Thymus (tissue), 14 donors: ENCODE measurements around the gene ELF1. TPM values are rescaled to one million over a fixed set of nuclear protein-coding genes. Genes with fewer than 3 reads are reported as not detected.

Experiments used
- DNase-seq, 9 donors: peaks; one replicate each; pipeline ENCODE4 v3.0.0-alpha.2; 2013; ENCODE audit warnings: low spot score in 9 of 9, low read depth in 6 of 9, missing footprints in 1 of 9
- H3K27ac ChIP-seq, 2 donors: one replicate each; pipeline ENCODE4 v1.5.1; 2013; ENCODE audit warnings: control low read depth in 1 of 2, low read depth in 1 of 2, low read length in 1 of 2, mild to moderate bottlenecking in 1 of 2, moderate library complexity in 1 of 2
- H3K27me3 ChIP-seq, 2 donors: one replicate each; pipeline ENCODE4 v1.5.1; 2013; ENCODE audit warnings: low read length in 1 of 2; ENCODE audit not compliant: control insufficient read depth in 2 of 2, insufficient read depth in 1 of 2
- H3K36me3 ChIP-seq, 2 donors: one replicate each; pipeline ENCODE4 v1.5.1; 2013; ENCODE audit warnings: low read length in 1 of 2, mild to moderate bottlenecking in 1 of 2, moderate library complexity in 1 of 2; ENCODE audit not compliant: control insufficient read depth in 2 of 2, insufficient read depth in 2 of 2
- H3K4me1 ChIP-seq, 2 donors: one replicate each; pipeline ENCODE4 v1.5.1; 2013; ENCODE audit warnings: low read length in 2 of 2; ENCODE audit not compliant: control insufficient read depth in 2 of 2, insufficient read depth in 2 of 2
- H3K4me3 ChIP-seq, 2 donors: one replicate each; pipeline ENCODE4 v1.5.1; 2013; ENCODE audit warnings: low read length in 2 of 2, control low read depth in 1 of 2, mild to moderate bottlenecking in 1 of 2
- H3K9me3 ChIP-seq, 2 donors: one replicate each; pipeline ENCODE4 v1.5.1; 2013; ENCODE audit warnings: low read length in 1 of 2, mild to moderate bottlenecking in 1 of 2; ENCODE audit not compliant: control insufficient read depth in 2 of 2, insufficient read depth in 1 of 2
- WGBS: extraction: QIAGEN DNeasy Blood & Tissue Kit; methylation state at CpG from one replicate; pipeline ENCODE4 v1.1.7; 2013; 5-methylcytosine and 5-hydroxymethylcytosine counted together
- long read RNA-seq, 10 donors: transcript quantifications; one replicate each; lab custom pipeline, GENCODE V29; 2026
- polyA plus RNA-seq: library from polyadenylated mRNA; stranded (reverse); fragments of 200-250 nt; gene quantifications from one replicate; pipeline ENCODE4 v1.2.3, GENCODE V29; 2013
- total RNA-seq: library from RNA; stranded (reverse); fragments of 120-200 nt; gene quantifications from one replicate; pipeline ENCODE4 v1.2.4, GENCODE V29; 2013
- donor health status: healthy.

Gene ELF1
- total RNA-seq (89.3 TPM), polyA plus RNA-seq (64.2 TPM)
- long read RNA-seq, donor 1, partial matches to known transcripts: 0 of 1 reads
- long read RNA-seq, donor 1, other reads (novel, unspliced or antisense): 0 of 1 reads
- long read RNA-seq, donor 2: 0 reads
- long read RNA-seq, donor 3, transcript ELF1-201 (9 exons, 3,566 nt): major isoform, 9 of 47 reads
- long read RNA-seq, donor 3, partial matches to known transcripts: 35 of 47 reads
- long read RNA-seq, donor 3, other reads (novel, unspliced or antisense): 0 of 47 reads
- long read RNA-seq, donor 4, partial matches to known transcripts: 37 of 47 reads
- long read RNA-seq, donor 4, other reads (novel, unspliced or antisense): 7 of 47 reads
- long read RNA-seq, donor 5, transcript ELF1-205 (9 exons, 2,116 nt): major isoform, 5 of 275 reads
- long read RNA-seq, donor 5, transcript ELF1-201 (9 exons, 3,566 nt): major isoform, 5 of 275 reads
- long read RNA-seq, donor 5, partial matches to known transcripts: 224 of 275 reads
- long read RNA-seq, donor 5, other reads (novel, unspliced or antisense): 40 of 275 reads
- long read RNA-seq, donor 6, partial matches to known transcripts: 48 of 86 reads
- long read RNA-seq, donor 6, other reads (novel, unspliced or antisense): 34 of 86 reads
- long read RNA-seq, donor 7, transcript ELF1-201 (9 exons, 3,566 nt): major isoform, 6 of 58 reads
- long read RNA-seq, donor 7, partial matches to known transcripts: 51 of 58 reads
- long read RNA-seq, donor 7, other reads (novel, unspliced or antisense): 0 of 58 reads
- long read RNA-seq, donor 8, partial matches to known transcripts: 13 of 17 reads
- long read RNA-seq, donor 8, other reads (novel, unspliced or antisense): 0 of 17 reads
- long read RNA-seq, donor 9, transcript ELF1-201 (9 exons, 3,566 nt): major isoform, 5 of 24 reads
- long read RNA-seq, donor 9, partial matches to known transcripts: 17 of 24 reads
- long read RNA-seq, donor 9, other reads (novel, unspliced or antisense): 0 of 24 reads
- long read RNA-seq, donor 10, partial matches to known transcripts: 35 of 38 reads
- long read RNA-seq, donor 10, other reads (novel, unspliced or antisense): 0 of 38 reads

DNA sequence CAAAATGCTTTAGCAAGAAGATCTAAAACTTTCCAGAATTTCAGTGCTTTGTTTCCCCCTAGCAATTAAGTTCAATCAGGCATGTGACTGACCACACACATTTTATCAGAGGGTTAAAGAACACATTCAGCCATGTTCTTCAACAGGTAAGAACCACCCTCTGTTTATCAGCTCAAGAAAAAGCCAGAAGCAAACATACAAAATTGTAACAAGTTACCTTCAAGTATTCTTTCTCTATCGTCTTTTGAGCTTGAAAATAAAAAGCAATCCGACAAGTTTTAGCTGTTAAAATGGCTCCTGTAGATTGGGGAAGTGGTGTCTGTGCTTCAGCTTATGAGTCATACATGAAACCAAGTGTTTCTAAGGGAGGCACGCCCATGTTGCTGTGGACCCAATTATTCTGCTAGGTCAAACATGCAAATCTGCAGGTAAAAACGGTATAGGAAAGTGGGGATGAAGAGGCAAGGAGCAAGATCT lies at the start of gene ELF1:
Gene ELF1, minus strand, starts transcription at position 306 of the 477 bp plus-strand sequence. CDS start 37,262 bp downstream, outside the sequence.
- no peaks in the 10 kb centered on the region for H3K9me3 ChIP-seq
- DNase-seq: peak; percentile 59 to 93 (median 78)
- peaks cover 0 to 2% of the 10 kb centered on the region in 2 donors for H3K36me3 ChIP-seq
- H3K27me3 ChIP-seq: no peaks in the 10 kb centered on the region
- H3K27ac ChIP-seq: peak within 1 kb of the TSS; percentile 89 to 92
- H3K4me1 ChIP-seq: peaks cover 3 to 5% of the 10 kb centered on the region in 2 donors
- 2% methylated on average over 4 of the region's 4 CpGs for WGBS
- peak within 1 kb of the TSS; percentile 60 to 66 for H3K4me3 ChIP-seq

- no peak for DNase-seq
- Histone ChIP-seq H3K4me3 (no peak overlapping the region), H3K9me3 (peaks cover 0 to 1% of the 10 kb centered on the region in 2 donors), H3K36me3 (peaks cover 14 to 35% of the 10 kb centered on the region in 2 donors), H3K27ac (no peak overlapping the region), H3K27me3 (no peaks in the 10 kb centered on the region), H3K4me1 (peaks cover 0 to 2% of the 10 kb centered on the region in 2 donors)
Measured at GRCh38 chr13:41065078-41065477, 46.0 kb upstream of the ELF1 start.

DNA sequence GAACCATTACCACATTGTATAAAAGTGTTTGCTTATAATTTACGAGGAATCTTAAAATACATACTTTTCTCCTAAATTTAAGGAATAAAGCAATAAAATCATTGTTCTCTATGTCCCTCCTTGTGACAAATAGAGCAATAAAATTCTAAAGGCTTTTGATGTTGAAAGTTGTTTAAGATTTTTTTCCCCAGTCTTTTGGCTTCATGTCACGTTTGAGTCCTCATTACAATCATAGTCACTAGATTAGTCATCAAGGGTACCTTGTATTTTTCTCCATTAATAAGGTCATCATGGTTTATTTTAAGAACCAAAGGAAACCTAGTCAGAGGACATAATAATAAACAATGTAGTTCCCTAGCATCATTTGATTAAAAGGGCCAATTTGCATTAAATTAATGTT lies 45.4 kb upstream of the ELF1 start:
- Histone ChIP-seq H3K4me1 (peaks cover 0 to 2% of the 10 kb centered on the region in 2 donors), H3K27ac (no peak overlapping the region)

GRCh38 chr13:41061914-41062837 lies 43.1 kb upstream of the ELF1 start:
- DNase-seq: no peak
- H3K27ac ChIP-seq: peak overlapping the region; percentile 96 to 97
- H3K4me3 ChIP-seq: peak overlapping the region; percentile 92 to 93
- WGBS: 12% methylated on average over 24 of the region's 24 CpGs
- H3K9me3 ChIP-seq: peaks cover 0 to 1% of the 10 kb centered on the region in 2 donors
- H3K4me1 ChIP-seq: peaks cover 8 to 17% of the 10 kb centered on the region in 2 donors
- no peaks in the 10 kb centered on the region for H3K27me3 ChIP-seq
- peaks cover 4 to 22% of the 10 kb centered on the region in 2 donors for H3K36me3 ChIP-seq

More for the DNA sequence above, 45.4 kb upstream of the ELF1 start:
- Histone ChIP-seq H3K4me3 (no peak overlapping the region), H3K27me3 (no peaks in the 10 kb centered on the region), H3K36me3 (peaks cover 12 to 34% of the 10 kb centered on the region in 2 donors), H3K9me3 (peaks cover 0 to 1% of the 10 kb centered on the region in 2 donors)
- no peak for DNase-seq
- 93% methylated on average over 2 of the region's 2 CpGs for WGBS

- Histone ChIP-seq H3K4me1 (peaks cover 10 to 23% of the 10 kb centered on the region in 2 donors), H3K27ac (peak within 1 kb of the TSS; percentile 96 to 97), H3K9me3 (peaks cover 0 to 1% of the 10 kb centered on the region in 2 donors), H3K4me3 (peak within 1 kb of the TSS; percentile 92 to 93), H3K36me3 (peaks cover 0 to 14% of the 10 kb centered on the region in 2 donors), H3K27me3 (no peaks in the 10 kb centered on the region)
- peak; percentile 83 to 96 (median 91) for DNase-seq
- under 1% methylated on average over 71 of the region's 71 CpGs for WGBS
Measured at GRCh38 chr13:41061075-41061913, 42.2 kb upstream of the ELF1 start, which contains the start of gene WBP4. TSS of gene WBP4 (plus strand) at chr13:41061509. CDS start at chr13:41061674, 165 bp downstream.

DNA sequence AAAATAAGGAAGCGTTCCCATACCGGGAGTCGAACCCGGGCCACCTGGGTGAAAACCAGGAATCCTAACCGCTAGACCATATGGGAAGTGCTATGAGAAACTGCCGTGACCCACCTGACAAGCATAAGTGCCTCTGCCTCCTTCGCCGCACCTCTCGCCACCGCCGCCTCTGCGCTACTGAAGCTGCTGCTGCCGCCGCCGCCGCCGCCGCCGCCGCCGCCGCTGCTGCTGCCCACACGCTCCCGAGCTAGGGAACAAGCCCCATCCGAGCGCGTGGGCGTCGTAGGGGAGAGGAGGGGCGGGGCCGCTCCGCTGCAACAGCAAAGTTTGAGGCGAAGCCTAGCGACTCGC lies 41.6 kb upstream of the ELF1 start:
- WGBS: 0% methylated on average over 35 of the region's 35 CpGs
- DNase-seq: peak; percentile 78 to 94 (median 86)
- Histone ChIP-seq H3K4me1 (peaks cover 10 to 23% of the 10 kb centered on the region in 2 donors), H3K9me3 (peaks cover 0 to 1% of the 10 kb centered on the region in 2 donors), H3K36me3 (peaks cover 0 to 8% of the 10 kb centered on the region in 2 donors), H3K27ac (peak overlapping the region; percentile 96 to 97), H3K27me3 (no peaks in the 10 kb centered on the region), H3K4me3 (peak overlapping the region; percentile 92 to 93)

DNA sequence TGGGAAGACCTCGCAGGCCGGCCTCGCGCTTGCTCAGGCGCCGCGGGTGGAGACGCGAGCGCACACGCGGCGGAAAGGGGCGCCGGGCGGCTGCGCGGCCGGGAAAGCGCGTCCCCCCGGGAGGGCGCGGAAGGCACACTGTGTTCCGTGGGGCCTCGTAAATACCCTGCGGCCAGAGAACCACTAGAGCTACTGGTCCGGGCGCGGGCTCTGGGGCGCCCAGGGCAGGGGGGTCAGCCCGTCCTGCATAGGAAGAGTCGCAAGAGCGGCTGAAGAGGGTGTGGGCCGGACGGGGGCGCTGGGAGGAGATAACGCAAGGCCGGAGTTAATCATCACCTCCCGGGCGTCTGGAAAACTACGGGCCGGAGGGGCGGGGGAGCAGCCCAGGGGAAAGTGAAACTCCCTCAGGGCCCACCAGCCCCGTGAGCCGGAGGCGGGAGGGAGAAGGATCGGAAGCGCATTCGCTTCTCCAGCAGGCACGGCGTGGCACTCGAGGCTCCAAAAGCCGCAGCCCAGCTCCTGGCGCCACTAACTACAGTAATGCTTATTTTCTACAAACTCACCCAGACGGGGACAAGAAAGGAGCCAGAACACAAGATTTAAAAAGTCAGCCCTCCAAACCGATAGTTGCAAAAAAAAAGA lies 41.1 kb upstream of the ELF1 start:
- DNase-seq: peak in 7 of 9 donors; percentile 51 to 80 (median 61)
- H3K4me3 ChIP-seq: peak overlapping the region; percentile 92 to 93
- H3K27ac ChIP-seq: peak overlapping the region; percentile 96 to 97
- H3K36me3 ChIP-seq: peaks cover 0 to 3% of the 10 kb centered on the region in 2 donors
- H3K9me3 ChIP-seq: peaks cover 0 to 1% of the 10 kb centered on the region in 2 donors
- under 1% methylated on average over 57 of the region's 57 CpGs for WGBS
- H3K4me1 ChIP-seq: peaks cover 11 to 25% of the 10 kb centered on the region in 2 donors
- H3K27me3 ChIP-seq: no peaks in the 10 kb centered on the region
